Raji (cell line): Measurements from ENCODE around the gene EFNB2.

ENCODE experiments used
- POLR2A ChIP-seq: IDR thresholded peaks from 2 replicates; pipeline ENCODE4 v1.6.1; 2011; ENCODE audit warnings: low read depth, low read length, control low read depth; ENCODE audit not compliant: insufficient read depth

Gene EFNB2

DNA sequence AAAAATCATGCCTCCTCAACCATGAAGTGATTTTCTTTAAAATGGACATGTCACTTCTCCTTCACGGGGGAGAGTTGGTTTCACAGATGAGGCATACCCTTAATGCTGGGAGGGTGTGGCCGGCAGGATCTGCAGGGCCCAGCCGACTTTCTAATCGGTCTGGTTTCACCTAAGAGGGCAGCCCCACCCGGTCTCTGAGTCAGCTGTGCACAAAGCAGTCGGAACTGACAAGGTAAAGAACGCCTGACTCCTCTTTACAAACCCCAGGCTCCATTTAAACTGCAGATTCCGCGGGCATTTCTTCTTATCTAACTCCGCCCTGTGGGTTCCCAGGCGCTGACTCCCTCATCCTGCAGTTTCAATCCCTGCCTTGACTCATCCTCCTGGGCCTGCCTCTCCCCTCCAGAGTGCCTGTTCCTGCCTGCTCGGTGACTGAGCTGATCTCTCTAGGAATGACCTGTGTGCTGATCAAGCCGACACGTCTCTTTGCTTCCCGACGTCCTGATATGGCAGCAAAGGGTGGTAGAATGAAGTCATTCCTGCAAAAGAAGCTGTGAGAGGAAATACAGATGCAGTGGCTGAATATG lies 63.4 kb downstream of the EFNB2 start:
- no peak for TF ChIP-seq POLR2A

DNA sequence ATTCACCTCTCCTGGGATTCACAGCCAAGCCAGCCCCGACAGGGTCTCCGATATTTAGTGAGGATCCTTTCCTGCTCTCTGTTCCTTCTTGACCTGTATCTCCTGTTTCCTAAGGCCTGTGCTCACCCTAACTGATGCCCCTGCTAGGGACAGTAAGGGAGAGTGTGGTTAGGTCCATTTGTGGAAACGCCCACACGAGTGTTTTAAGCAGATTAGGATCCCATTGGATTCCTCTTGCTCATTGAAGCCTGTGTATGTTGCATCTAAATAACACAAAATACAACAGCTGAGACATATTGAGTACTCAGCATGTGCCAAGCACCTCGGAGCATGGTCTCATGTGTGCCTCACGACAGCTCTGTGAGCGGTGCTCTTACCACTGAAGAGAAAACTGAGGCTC lies 64.9 kb downstream of the EFNB2 start:
- TF ChIP-seq POLR2A = no peak

DNA sequence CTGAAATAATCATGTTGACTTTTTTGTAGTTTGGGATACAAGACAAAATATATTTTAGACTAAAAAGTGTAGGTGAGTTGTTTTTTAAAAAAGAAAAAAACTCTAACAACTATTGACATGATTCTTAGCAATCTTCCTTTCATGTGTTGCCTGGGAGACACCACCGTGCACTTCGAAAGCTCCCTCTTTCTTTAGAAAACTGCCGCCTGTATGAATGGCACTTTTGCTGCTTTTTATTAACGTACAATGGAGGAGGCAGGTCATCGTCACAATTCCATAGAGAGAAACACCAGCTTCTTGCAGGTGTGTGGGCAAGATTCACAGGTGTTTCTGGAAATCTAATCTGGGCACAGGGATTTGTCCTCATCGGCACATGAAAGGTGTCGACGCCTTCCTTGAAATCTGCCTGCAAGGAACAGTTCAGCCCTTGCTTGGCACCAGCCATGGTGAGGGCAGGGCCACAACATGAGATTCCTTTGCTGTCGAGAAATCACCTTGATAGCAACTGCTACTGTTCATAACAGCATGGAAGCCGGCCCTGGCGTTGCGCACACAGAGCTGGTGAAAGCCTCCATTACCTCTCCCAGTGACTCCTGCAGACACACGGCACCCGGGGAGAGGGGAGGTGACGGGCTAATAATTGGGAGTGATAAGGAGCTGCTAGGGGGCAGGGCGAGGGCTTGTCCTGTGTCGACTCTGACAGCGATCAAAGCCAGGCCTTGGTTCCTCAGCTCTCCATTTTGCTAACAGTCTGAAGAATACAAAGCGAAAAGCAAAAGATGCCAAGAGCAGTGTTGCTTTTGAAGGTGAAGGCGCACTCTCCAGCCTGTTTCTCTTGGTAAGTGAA lies 66.5 kb downstream of the EFNB2 start:
- TF ChIP-seq POLR2A = no peak

DNA sequence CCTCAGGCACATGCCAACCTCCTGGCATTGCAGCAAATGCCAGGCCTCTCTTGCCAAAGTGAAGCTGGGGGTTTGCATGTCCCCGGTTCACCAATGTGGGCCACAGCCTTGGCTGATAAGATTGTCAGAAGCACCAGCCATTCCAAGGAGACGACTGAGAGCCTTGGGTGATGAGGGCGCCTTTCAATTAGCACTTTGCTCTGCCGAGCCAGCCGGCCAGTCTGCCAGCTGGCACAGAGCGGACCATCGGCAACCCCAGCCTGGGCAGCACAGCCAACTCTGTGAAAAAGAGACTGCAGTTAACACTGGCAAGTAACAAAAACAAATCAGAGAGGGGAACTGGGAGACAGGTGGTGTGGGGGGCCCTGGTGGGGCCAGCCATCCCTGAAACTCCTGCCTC lies 67.3 kb downstream of the EFNB2 start:
- TF ChIP-seq POLR2A = no peak

DNA sequence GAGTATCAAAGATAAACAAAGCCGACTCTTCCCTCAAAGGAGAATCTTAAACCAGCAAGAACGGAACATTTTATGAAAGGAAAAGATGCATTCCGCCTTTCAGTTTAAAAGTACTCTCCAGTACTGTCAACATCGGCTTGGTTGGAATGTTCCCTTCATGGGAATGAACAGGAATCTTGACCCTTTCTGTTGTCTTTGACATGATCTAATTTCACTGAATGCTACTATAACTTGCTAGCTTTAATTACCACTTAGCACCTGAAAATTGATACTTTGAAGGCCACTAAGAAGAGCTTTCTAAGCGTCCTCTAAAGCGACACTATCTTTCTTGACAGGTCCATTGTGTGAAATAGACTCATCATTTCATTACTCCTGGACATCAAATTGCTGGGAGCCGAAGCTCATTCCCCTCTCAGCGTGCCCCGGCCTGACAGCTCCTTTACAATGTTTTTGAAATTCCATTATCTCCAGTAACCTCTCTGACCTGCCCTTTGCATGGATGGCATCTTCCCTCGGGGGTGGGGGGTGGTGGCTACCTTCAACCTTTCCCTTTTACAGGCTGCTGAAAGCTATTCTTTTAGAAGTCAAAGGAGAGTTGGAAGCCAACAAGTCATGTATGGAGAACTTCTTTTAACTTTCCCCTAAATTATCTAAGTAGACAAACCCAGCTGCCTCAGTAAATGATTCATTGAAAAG lies 67.9 kb downstream of the EFNB2 start:
- no peak for TF ChIP-seq POLR2A

DNA sequence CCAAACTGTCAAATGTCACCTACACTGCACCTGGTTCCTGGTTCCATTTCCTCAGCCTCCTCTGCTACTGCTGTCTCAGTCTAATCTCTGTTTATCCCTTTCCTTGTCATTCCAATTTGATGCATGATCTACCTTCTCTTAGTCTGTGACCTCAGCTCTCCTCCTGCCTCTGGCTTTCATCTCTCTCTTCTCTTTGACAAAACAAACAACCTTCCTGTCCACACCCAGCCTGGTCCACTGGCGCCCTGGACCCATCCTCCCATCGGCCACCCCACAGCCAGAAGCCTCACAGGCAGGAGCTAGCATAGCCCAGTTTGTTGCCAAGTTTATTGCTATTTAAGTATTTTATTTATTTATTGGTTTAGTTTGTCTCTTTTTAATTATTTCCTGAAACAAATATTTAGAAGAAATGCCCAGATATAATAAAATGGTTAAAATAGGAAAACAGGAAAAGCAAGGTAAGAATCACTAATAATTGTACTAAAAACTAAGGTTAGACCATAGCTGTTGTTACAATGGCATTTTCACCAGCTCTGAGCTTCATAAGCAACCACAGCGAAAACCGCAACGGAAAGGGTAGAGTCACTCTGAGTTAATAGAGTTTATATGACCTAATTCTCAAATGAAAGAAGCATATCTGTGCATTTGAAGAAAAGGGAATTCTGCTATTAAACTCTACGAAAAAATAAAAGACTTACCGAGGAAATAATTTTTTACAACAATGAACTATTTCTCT lies 68.6 kb downstream of the EFNB2 start:
- TF ChIP-seq POLR2A = no peak

DNA sequence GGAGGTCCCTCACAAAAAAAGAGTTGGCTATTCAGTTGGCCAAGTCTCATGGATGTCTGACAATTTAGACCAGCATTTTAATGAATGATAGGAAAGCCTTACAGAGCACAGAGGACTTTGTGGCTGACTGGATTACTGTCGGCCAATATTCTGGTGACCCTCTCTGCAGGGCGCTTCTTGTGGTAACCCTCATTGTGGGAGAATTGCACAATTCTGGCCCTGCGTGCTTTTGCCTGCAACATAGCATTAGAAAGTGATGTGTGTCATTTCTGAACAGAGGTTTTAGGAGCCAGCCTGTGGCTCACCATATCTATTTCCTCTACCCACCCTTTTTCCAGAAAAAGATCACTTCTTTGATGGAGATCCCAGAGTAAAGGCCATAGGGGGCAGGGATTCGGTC lies 71.4 kb downstream of the EFNB2 start:
- no peak for TF ChIP-seq POLR2A

DNA sequence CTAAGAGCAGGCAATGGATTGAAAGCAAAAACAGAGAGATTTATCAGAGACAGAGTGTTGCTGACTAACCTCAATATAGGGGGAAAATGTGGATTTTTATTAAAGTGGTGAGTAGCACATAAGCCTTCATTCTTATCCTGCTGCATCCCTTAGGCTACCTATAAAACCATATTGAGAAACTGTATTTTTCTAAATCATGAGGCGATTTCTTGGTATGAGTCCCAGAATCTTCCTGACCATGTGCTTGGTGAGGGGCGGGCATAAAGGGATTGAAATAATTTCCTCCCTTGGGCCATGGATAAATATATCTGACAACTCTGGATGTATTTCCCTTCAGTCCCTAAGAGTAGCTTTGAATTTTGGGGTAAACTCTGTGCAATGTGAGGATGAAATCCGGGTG lies 72.8 kb downstream of the EFNB2 start:
- TF ChIP-seq POLR2A = no peak

DNA sequence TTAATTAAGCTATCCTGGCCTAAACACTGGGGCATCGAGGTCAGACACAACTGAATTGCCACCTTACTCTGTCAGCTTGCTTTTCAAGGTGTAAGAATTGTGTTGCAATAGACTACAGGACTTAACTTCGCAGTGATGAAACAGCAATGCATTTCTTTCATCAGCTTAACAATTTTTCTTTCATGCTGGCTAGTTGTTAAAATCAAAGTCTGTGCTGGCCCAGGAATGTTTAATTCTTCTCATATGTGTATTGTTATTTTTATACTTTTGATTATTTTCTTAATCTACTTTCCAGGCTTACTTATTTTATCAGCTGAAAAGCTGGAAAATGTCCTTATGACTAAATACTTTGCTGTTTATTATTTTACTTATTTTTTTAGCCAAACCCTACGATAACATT lies 79.7 kb downstream of the EFNB2 start:
- TF ChIP-seq POLR2A = no peak

DNA sequence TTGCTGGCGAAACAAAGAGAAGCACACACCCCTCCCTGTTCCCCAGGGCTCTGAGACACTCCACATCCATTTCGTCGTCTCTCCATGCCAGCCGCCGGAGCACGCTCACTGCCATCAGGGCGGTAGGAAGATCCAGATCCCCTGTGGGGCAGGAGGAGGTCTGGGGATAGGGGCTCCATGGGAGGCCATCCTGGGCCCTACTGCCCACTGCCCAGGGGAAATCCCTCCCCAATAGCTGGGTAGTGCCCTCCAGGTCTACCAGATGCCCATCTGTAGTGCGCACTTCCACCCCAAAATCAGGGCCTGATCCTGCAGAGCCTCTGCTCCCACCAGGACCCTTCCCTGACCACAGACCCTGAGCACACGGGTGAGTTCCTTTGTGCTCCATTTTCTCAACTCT lies 80.3 kb downstream of the EFNB2 start:
- no peak for TF ChIP-seq POLR2A

DNA sequence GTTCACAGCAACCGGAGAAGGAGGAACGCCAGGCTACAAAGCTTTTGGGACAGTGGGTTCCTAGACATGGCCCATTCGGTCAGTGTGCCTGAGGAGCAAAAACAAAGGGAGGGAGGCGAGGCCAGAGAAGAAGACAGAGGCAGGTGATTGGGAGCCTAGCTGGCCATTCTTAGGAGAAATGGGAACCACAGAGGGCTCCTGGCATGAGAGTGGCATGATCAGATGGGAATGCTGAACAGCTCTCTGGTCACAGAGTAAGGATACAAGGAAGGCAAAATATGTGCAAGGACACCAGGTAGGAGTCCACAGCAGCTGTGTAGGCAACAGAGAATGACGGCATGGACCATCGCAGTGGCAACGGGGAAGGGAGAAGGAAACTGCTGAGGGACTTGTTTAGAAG lies 82.4 kb downstream of the EFNB2 start:
- TF ChIP-seq POLR2A = no peak

DNA sequence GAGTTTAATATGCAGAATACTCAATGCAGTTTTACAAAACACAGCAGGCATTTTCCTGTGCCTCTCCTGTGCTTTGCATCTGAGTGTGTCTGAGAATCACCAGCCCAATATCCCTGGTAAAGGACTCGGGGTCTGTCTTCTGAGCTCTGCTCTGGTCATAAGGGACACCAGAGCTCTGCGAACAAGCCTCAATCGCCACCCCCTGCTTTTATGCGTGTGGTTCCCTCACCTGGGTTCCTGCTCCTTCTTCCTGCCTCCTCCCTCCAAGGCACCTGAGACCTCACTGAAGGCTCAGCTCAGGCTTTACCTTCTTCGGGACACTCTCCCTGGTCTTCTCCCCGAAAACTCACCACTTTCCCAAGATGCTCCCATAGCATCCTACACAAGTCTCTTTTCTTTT lies 84.5 kb downstream of the EFNB2 start:
- TF ChIP-seq POLR2A = no peak

DNA sequence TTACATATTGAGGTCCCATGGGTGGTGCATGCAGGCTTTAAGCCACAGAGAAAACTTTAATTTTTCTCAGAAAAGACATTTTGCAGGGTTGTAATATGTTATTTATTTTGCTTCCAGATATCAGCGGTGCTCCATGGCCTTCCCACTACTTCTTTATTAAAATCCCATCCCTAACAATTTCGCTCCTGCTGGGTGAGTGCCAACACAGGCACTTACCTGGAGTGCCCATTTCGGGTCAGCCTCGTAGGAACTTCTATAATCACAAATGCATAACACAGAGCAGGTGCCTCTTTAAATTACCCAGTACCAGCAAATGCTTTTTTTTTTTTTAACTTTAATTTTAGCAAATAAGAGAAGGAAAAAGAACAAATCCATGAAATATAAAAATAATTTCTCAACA lies 86.4 kb downstream of the EFNB2 start:
- no peak for TF ChIP-seq POLR2A

DNA sequence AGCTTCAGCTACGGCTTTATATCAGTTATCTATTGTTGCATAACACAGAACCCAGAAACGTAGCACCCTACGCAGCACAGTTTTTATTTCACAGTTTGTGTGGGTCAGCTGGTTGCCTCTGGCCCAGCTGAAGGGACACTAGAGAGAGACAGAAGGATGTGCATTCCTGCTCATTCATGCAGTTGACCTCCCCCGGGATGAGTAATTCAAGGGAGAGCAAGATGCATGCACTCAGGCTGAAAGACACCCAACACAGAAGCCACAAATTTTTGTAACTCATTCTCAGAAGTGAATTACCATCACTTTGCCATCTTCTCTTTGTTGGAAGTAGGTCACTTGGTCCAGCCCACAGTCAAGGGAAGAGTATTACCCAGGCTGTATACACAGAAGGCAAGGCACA lies 89.5 kb downstream of the EFNB2 start:
- TF ChIP-seq POLR2A = no peak

DNA sequence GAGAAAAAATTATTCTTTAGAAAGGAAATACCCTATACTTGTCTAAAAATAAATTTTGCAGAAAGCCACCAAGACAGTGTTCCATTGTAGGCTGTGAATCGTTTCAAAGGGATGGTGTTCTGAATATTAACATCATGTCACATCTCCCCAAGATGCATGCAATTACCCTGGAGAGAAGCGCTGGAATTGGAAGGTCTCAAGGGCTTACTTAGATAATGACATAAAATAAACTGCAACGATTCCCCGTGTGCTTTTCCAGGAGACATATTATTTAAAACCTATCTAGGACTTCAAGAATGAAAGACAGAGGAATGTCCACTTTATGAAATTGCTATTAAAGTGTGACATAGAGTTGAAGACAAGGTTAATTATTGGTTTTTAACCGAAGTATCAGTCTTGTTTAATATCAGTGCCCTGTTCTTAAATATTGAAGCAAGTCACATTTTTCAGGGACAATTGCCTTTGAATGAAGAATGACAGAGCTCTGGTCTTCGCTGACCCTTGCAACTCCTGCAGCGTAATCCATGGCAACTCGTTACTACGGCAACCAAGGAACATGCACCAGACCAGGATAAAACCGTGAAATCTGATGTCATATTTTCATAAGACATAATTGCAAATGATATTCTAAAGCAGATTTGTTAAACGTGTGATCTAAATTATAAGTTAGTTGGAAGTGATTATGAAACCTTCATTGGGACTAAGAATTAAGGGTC lies 91.7 kb downstream of the EFNB2 start:
- TF ChIP-seq POLR2A = no peak
